Activated CD8-positive, alpha-beta T cell treated with anti-CD3 and anti-CD28 coated beads for 36 hours (primary cell): ENCODE results near the gene P2RX3. TPM values are rescaled to one million over a fixed set of nuclear protein-coding genes. Genes with fewer than 3 reads are reported as not detected.
A peak's percentile ranks its signal among the peaks of the same experiment; 100 is the strongest.
"Not testable (repeated sequence)": the region's sequence is repeated elsewhere in the genome, so short reads cannot be mapped to it uniquely, and the experiment has no call there.

Source experiments
- ATAC-seq: fragments of 200-7000 bp; cut with Tn5 transposase; one replicate; pipeline ENCODE4 v1.10.0; 2021; ENCODE audit warnings: mild to moderate bottlenecking, moderate library complexity
- CTCF ChIA-PET: fragments of 350-600 bp; sonication (Branson Sonifier 250); formaldehyde crosslinking; loops from one replicate; lab custom pipeline; 2021; ENCODE audit warnings: antibody characterized with exemption; lab: Charles Lee
- POLR2A ChIA-PET: fragments of 350-600 bp; sonication (Branson Sonifier 250); formaldehyde crosslinking; loops from one replicate; lab custom pipeline; 2021; ENCODE audit warnings: antibody characterized with exemption; lab: Charles Lee
- DNase-seq: peaks from one replicate; pipeline ENCODE4 v3.0.0-alpha.2; 2020
- H3K27ac Mint-ChIP-seq: one replicate; pipeline ENCODE4 v1.8.0; 2021; ENCODE audit warnings: mild to moderate bottlenecking, mixed read lengths
- H3K27me3 Mint-ChIP-seq: one replicate; pipeline ENCODE4 v1.8.0; 2021; ENCODE audit warnings: mixed read lengths
- H3K36me3 Mint-ChIP-seq: one replicate; pipeline ENCODE4 v1.8.0; 2021; ENCODE audit warnings: low read depth, mixed read lengths
- H3K4me1 Mint-ChIP-seq: one replicate; pipeline ENCODE4 v1.8.0; 2021; ENCODE audit warnings: low read depth, mixed read lengths
- H3K4me3 Mint-ChIP-seq: one replicate; pipeline ENCODE4 v1.8.0; 2021; ENCODE audit warnings: mild to moderate bottlenecking, moderate library complexity, mixed read lengths
- H3K9me3 Mint-ChIP-seq: one replicate; pipeline ENCODE4 v1.8.0; 2021; ENCODE audit warnings: mixed read lengths
- CTCF ChIP-seq: fragments of 200-600 bp; IDR thresholded peaks from one replicate; pipeline ENCODE4 v1.8.0; 2022; ENCODE audit warnings: antibody characterized with exemption, mild to moderate bottlenecking
- intact Hi-C: fragments of 100-400 bp; cut with micrococcal nuclease; formaldehyde crosslinking; loops from one replicate; pipeline ENCODE4 v1.10.0; 2022
- total RNA-seq, 2 experiments: library from RNA; stranded (reverse); gene quantifications; one replicate each; pipeline ENCODE4 v1.2.3, GENCODE V29; 2021

The P2RX3 gene
- not detected for total RNA-seq

- Mint-ChIP-seq H3K4me3 (no peak within 1 kb of the TSS), H3K9me3 (no peaks in the 10 kb centered on the region), H3K27me3 (no peaks in the 10 kb centered on the region), H3K27ac (peak within 1 kb of the TSS; percentile 18), H3K36me3 (peaks cover 23% of the 10 kb centered on the region), H3K4me1 (peaks cover 29% of the 10 kb centered on the region)
- ChIA-PET CTCF (interaction anchor here (1.5 to 2.5 kb wide), 4 partner anchors 13 to 145 kb away, joined by 4 to 13 read pairs (median 7); no protein-coding TSS in a partner anchor), POLR2A (interaction anchor here (0.9 kb wide), 1 partner anchor 304 kb away, joined by 3 read pairs; no protein-coding TSS in a partner anchor)
- TF ChIP-seq CTCF, result no peak
- DNase-seq (no peak), ATAC-seq (no peak)
- intact Hi-C loops, result no loop called here
Measured at GRCh38 chr11:57338142-57338541, at the start of gene P2RX3. P2RX3 (plus strand) TSS chr11:57338352; CDS start chr11:57338551, 199 bp downstream.

- ChIA-PET CTCF (interaction anchor here (1.0 kb wide), 1 partner anchor 11 kb away, joined by 4 read pairs; no protein-coding TSS in a partner anchor), POLR2A (no interaction called here)
- intact Hi-C loops, result no loop called here
- Mint-ChIP-seq H3K27me3 (peaks cover 5% of the 10 kb centered on the region), H3K4me1 (no peaks in the 10 kb centered on the region), H3K36me3 (no peaks in the 10 kb centered on the region), H3K4me3 (no peak overlapping the region), H3K27ac (no peak overlapping the region), H3K9me3 (no peaks in the 10 kb centered on the region)
- DNase-seq (no peak), ATAC-seq (peak; percentile 17)
- no peak for TF ChIP-seq CTCF
Measured at GRCh38 chr11:57288771-57289579, 49.2 kb upstream of the P2RX3 start.

- Mint-ChIP-seq H3K36me3 (no peaks in the 10 kb centered on the region), H3K4me3 (no peak overlapping the region), H3K4me1 (no peaks in the 10 kb centered on the region), H3K27ac (no peak overlapping the region), H3K27me3 (peaks cover 5% of the 10 kb centered on the region), H3K9me3 (no peaks in the 10 kb centered on the region)
- CTCF ChIA-PET, result no interaction called here
- ATAC-seq (no peak), DNase-seq (no peak)
- intact Hi-C loops, result no loop called here
- TF ChIP-seq CTCF, result no peak
- POLR2A ChIA-PET, result no interaction called here
Measured at GRCh38 chr11:57290288-57290687, 47.9 kb upstream of the P2RX3 start.

- ChIA-PET POLR2A (interaction anchor here (1.2 to 1.4 kb wide), 2 partner anchors 14 to 19 kb away, joined by 3 read pairs; no protein-coding TSS in a partner anchor), CTCF (interaction anchor here (1.1 to 1.2 kb wide), 2 partner anchors 17 to 45 kb away, joined by 3 to 4 read pairs; no protein-coding TSS in a partner anchor)
- intact Hi-C loops, result no loop called here
- H3K9me3 Mint-ChIP-seq, result peaks cover 6% of the 10 kb centered on the region
- no peaks in the 10 kb centered on the region for H3K4me1 Mint-ChIP-seq
- peaks cover 18% of the 10 kb centered on the region for H3K36me3 Mint-ChIP-seq
- no peak overlapping the region for H3K27ac Mint-ChIP-seq
- TF ChIP-seq CTCF, result no peak
- ATAC-seq (no peak), DNase-seq (no peak)
- H3K27me3 Mint-ChIP-seq, result peaks cover 2% of the 10 kb centered on the region
- no peak overlapping the region for H3K4me3 Mint-ChIP-seq
Measured at GRCh38 chr11:57294225-57295131, 43.7 kb upstream of the P2RX3 start.

GRCh38 chr11:57296205-57296604, 41.9 kb upstream of the P2RX3 start:
- H3K9me3 Mint-ChIP-seq, H3K4me1 Mint-ChIP-seq, ATAC-seq, POLR2A ChIA-PET, CTCF ChIA-PET, H3K27me3 Mint-ChIP-seq, intact Hi-C loops, H3K4me3 Mint-ChIP-seq, H3K27ac Mint-ChIP-seq, DNase-seq: not testable (repeated sequence)
- H3K36me3 Mint-ChIP-seq, result peaks cover 34% of the 10 kb centered on the region
